Dedifferentiated amniotic fluid mesenchymal stem cell (primary cell): ENCODE results near the gene S100A14.
A peak's percentile ranks its signal among the peaks of the same experiment; 100 is the strongest.
"Not testable (repeated sequence)": the region's sequence is repeated elsewhere in the genome, so short reads cannot be mapped to it uniquely, and the experiment has no call there.

Experiments used
- DNase-seq: peaks from one replicate; pipeline ENCODE4 v3.0.0-alpha.2; 2016; ENCODE audit errors: extremely low spot score

S100A14 gene

DNA sequence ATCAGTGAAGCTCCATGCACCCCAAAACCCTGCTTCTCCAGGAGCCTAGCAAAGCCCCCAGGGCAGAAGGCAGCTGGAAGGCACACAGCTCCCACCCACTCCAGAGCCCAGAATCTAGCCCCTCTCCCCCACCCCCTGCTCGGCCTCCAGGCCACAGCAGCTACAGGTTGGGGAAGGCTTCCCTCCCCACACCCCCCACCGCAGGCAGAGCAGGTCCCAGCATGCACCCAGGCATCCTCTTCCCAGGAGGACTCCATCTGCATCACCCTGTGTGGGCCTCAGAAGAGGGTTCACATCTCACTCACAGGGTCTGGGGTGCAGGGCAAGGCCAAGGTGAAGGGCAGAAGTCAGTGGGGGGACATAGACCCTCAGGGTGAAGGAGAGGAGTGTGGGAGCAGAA lies 719 bp downstream of the S100A14 start:
- no peak for DNase-seq

DNA sequence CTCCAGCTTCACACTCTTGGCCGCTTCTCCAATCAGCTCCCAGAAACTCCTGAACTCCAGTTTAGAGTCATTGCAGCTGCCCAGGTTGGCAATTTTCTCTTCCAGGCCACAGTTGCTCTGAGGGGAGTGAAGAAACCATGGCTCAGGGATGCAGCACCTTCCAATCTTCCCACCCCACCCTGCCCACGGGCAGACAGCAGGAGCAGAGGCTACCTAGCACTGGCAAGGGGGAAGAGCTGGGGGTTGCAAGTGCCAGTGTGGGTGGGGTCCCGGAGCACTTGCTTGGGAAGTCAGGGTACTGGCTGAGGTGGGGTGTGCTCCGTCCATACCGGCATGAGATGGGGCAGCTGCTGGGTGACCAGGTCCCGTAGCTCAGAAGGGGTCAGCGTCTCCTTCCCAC lies 1.2 kb downstream of the S100A14 start:
- no peak for DNase-seq

DNA sequence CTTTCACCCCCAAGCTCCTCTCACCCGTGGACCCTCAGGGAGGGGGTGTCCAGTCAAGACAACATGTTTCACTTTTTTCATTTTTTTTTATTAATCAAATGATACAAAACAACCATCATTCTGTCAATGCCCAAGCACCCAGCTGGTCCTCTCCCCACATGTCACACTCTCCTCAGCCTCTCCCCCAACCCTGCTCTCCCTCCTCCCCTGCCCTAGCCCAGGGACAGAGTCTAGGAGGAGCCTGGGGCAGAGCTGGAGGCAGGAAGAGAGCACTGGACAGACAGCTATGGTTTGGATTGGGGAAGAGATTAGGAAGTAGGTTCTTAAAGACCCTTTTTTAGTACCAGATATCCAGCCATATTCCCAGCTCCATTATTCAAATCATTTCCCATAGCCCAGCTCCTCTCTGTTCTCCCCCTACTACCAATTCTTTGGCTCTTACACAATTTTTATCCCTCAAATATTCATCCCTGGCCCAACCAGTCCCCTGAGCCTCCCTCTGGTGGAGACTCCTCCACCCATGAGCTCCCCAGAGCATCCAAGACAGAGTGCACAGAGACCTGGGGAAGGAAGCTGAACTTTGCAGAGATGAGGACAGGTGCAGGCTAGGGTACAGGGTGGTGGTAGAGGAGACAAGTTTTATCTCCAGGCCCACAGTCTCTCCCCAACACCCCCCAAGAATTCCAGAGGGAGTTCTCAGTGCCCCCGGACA lies 1.8 kb downstream of the S100A14 start:
- DNase-seq: no peak

DNA sequence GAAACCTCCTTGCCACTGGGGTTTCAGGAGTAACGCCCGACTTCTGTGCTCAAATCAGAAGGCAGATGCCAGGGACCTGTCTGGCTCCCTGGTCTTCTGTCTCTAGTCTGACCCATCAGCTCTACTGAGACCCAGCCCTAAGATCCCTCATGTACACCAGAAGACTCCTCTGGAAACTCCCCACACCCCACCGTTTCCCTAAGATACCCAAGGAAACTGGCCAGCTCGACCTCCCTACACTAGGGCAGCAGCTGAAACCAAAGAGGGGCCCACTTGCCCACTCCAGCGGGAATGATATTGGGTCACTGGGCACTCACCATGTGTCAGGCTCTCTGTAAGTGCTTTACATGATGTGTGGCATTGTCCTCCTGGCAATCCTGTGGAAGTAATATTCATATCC lies 2.7 kb downstream of the S100A14 start:
- no peak for DNase-seq

DNA sequence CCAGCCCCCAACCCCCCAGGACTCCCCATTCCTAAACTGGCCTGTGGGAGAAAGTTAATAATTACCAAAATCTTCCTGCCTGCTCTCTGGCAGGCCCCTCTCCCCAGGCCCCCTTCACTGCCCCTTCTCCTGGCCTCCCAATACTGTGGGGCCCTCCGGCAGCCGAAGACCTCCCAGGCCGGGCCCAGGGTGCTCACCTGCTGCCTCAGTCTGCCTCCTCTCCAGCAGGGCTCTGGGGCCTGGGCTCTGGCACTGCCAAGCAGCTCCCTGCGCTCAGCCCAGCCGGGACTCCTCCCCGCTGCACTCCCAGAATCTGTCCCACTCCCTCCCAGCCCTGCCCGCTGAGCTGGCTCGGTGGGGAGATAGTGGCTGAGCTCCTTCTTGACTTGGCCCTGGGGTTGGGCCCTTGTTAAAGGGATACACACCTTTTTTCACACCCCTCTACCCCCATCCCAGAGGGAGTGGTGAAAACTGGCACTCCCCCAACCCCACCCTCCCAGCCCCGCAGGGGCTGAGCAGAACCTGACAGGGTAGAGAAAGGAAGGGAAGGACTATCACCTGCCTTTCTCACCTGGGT lies 3.3 kb downstream of the S100A14 start, which contains the start of gene S100A16:
S100A16 (minus strand) TSS at position 383 of the 577 bp plus-strand sequence. CDS start 4,986 bp downstream, outside the sequence.
- peak; percentile 57 for DNase-seq

DNA sequence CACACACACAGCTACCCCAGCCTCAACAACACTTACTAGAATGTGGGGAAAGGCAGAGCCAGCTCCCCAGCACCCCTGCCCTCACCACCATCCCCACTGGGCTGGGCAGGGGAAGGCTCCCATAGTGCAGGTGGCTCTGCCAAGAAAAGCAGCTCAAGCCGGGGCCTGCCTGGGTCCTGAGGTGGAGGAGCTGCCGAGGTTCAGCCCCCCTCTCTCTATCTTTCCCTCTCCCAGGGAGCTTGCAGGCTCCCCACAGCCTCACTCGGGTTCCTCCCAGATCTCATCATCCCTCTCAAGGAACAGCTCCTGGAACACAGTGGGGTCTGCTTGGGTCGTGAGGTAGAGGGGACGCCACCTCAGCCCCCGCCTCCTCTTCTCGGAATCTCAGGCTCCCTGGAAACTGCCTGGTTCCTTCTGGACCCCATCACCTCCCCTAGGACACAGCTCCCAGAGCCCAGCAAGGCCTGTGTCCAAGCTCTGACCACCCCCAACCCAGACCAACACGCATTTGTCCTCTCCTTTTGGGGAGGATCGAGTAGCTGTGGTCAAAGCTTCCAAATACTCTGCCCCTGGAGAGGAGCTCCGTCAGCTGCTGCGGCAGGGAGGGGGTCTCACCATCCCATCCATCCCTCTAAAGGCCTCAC lies 3.9 kb downstream of the S100A14 start:
- no peak for DNase-seq

DNA sequence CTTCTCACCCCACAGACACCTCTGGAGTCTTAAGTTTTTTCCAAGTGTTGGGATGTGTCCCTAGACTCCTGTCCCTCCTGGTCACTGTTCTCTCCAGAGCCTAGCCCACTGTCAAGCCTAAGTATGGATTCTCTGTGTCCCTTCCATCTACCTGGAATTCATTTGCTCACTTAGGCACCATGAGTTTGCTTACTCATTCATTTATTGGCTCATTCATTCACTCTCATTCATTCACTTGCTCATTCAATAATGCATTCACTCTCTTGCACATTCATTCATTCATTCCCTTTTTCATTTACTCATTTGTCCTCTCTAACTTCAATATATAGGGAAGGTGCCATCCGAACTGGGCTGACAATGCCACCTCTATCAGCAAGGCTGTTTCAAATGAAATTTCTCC lies 4.8 kb downstream of the S100A14 start:
- DNase-seq: no peak

DNA sequence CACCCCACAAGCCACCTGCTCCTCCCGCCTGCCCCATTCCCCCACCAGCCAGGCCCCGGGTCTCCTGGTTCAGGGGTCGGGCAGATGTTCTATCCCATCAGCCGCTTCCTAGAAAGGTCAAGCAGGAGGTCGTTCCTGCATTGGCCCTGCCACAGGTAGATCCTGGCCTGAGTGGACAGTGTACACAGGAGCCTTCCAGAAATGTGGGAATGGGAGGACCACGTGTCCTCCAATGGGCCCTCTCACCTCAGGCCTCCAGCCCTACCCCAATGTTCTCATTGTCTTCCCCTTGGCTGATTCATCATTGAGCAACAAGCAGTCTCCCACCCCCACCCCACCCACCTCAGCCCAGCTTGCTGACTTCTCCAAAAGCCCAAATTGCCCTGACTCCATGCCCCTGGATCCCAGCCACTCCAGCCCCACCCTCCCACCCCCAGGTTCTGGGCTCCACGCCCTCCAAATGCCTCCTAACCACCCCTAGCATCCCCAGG lies 5.3 kb downstream of the S100A14 start:
- no peak for DNase-seq

DNA sequence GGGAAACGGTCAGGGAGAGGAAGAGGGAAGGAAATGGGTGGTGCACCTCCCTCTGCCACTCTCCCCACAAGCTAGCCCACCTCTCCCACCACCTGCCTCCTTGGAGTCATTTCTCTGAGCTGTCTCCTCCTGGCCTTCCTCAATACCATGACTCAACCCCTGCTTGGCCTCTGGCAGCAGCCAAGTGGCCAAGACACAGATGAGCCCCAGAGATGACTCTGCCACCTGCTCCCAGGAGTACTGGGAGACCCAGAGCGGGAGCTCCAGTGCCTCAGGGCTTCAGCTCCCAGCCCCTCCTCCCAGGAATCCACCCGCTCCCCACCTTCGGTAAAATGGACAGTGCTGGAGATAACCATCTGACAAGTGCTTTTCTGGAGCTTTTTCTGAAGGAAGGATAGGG lies 5.8 kb downstream of the S100A14 start:
- DNase-seq: no peak

DNA sequence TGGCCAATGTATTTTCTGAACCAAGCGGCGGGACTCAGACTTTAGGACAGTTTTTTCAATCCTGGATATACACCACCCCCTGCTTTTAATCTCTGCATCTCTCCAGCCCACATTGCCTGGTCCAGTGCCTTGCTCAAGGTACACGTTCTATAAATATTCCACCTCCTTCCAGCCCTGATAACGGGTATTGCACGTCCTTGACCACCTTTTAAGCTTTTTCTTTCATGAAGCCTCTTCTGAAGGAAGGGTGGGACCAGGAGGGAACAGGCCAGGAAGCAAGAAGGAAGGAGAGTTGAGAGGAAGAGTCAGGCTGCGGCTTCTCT lies 6.6 kb downstream of the S100A14 start:
- no peak for DNase-seq

DNA sequence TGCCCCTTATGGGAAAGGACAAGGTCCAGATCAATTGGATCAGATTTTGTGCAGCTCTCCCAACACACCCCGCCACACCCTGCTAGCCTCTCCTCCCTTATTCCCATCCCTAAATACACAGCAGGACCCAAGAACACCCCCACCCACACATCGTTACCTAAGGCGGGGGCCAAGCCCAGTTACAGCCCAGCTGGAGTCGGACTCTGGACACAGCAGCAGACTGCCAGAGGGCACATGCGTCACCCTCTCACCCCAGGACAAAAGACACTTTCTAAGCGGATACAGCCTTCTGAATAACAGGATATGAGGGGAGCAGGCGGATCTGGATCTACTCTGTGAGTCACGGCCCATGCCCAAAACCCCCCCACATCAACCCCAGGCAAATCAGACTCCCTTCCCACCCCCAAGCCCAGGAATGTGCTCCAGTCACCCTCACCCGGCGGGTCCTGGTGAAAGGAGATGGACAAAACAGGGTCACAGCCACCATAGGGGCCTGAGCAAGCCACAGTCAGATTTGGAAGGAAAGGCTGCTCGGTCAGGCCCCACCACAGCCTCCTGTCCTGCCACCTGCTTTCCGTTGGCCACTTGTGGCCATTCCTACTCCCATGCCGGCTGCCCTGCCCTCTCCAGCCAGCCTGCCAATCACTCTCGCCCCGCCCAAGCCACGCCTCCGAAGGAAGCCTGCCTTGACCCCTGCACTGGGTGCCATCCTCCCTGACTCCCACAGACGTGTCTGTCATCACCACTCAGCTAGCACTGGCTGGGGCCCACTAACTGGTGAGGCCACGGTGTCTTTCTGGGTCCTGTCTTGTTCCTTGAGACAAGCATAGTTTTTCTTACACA lies 7.2 kb downstream of the S100A14 start:
- peak; percentile 68 for DNase-seq

DNA sequence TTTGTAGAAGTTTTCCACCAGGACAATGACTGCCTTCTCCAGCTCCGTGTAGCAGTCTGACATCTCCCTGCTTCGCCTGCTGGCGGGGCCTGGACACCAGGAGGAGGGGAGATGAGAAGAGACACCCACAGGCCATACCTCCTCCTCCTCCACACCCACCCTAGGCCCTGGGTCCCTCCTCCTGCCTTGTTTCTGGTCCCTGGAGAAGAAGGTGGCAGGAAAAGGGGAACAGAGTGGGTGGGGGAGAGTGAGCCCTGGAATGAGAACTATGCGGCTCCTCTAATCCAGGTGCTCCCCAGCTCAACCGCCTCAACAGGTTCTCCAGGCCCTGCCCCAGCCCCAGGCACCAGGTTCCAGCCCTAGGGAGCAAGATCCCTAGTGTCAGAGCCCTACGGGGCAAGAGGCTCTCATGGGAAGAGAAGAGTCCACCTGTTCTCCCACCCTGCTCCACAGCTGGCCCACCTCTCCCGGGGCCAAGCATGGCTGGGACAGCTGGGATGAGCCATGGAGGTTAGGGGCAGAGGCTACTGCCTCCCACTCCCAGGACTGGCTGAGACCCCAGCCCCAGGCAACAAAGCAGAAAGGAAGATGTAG lies 7.9 kb downstream of the S100A14 start:
- DNase-seq: no peak

DNA sequence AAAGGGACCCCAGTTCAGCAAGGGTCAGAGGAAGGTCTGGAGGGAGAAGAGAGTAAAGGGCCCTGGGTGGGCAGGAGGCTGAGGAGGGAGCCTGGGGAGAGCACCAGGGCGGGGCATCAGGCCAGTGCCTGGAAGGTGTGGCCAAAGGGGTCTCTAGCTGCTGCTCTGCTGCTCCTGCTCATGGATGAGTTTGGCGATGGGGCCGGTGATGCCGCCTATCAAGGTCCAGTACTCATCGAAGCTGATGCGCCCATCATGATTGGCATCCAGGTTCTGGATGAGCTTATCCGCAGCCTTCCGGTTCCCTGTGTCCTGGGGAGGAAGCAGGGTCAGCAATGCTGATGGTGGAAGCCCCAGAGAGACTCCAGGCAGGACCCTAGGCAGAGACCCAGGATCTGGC lies 8.7 kb downstream of the S100A14 start:
- DNase-seq: no peak

DNA sequence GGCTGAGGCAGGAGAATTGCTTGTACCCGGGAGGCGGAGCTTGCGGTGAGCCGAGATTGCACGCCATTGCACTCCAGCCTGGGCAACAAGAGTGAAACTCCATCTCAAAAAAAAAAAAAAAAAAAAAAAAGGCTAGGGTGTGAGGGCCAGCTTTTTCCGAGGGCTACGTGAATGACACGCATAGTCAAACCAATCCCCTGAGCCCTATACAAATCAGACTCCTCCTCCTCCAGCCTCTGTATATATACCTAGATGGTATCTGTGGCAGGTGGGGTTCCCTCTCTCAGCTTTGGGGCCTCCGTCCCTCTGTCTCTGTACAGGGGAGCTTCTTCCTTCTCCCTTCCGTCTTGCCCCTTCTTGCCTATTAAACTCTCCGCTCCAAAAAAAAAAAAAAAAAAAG lies 9.9 kb downstream of the S100A14 start:
- no peak for DNase-seq

DNA sequence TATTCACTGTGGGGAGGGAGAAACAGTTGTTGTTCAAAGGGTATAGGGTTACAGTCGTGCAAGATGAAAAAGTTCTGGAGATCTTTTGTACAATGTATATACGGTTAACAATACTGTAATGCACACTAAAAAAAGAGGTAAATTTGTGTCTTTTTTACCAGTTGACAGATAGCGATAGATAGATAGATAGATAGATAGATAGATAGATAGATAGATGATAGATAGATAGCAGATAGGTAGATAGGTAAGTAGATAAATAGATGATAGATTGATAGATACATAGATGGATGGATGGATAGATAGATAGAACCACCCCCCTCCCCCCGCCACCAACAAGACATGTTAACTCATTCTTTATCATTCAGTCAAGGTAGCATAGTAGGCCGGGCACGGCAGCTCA lies 13.4 kb downstream of the S100A14 start:
- DNase-seq: no peak

DNA sequence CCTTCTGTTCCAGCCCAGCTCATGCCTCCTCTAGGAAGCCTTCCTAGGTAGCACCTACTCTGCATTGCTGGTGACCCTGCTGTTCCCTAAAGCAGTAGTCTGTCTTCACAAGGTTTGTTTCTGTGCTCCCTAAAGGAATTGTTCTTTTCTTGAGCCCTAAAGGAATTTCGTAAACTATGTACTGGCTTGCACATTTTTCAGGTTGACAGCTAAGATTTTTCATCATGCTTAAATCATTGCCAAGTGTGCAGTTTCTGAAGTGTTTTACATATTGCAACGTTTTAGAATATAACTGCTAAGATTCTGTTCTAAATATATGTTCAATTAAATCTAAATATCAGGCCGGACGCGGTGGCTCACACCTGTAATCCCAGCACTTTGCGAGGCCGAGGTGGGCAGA lies 16.3 kb downstream of the S100A14 start:
- DNase-seq: no peak

DNA sequence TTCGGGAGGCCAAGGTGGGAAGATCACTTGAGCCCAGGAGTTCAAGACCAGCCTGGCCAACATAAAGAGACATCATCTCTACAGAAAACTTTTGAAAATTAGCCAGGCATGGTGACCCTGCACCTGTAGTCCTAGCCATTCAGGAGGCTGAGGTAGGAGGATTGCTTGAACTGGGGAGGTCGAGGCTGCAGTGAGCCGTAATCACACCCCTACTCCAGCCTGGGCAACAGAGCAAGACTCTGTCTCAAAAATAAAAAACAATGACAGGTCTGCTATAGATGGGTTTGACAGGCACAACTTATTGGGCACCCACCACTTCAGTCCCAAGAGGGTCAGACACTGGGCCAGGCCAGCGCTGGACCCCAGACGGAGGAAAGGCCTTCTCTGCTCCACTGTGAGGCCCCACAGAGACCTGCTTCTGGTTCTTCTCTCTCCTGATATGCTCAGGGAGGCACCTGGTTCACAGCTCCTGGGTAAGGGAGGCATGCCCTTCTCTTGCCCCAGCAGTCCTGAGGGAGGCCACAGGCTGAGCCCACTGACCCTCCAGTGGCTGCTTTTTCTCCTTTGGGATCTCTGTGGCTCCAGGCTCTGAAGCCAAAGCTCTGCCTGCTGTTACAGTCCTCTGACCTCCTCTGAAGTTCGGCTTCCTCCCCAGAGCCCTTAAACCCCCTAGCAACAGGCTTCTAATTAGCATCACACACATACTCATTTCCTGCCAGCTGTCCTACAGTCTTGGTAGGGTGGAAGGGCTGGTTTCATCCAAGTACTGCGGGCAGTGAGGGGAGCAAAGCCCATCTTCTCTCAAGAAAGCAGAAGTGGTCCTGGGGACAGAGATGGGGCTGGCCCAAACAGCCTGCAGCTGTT lies 17.6 kb downstream of the S100A14 start:
- no peak for DNase-seq

DNA sequence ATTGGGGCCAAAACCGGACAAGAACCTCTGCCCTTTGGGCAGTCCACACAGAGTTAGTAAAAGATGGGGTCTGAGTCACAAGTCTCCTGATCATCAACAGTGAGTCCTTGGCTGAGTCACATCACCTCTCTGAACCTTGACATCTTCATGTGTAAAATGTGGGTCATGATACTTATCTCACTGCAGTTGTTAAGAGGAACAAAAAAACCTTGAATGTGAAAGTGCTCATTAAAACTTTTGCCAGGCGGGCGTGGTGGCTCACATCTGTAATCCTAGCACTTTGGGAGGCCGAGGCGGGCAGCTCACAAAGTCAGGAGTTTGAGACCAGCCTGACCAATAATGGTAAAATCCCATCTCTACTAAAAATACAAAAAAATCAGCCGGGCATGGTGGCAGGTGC lies 18.9 kb downstream of the S100A14 start:
- DNase-seq: no peak

DNA sequence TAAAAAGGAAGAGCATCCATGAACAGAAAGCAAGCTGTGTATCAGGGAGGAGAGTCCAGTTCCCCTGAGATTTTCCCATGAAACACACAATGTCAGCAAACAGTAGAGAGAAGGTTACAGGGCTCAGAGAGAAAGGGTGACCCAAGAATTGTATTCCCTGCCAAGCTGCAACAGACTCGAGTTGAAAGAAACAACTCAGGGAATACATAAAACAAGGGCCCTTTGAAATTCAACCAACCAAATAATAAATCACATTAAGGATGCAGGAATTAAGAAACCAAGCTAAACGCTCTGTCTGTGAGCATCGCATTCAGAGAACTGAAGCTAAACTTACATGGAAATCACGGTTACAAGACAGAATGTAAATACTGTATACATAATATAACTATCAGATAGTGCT lies 23.4 kb downstream of the S100A14 start:
- DNase-seq: no peak

DNA sequence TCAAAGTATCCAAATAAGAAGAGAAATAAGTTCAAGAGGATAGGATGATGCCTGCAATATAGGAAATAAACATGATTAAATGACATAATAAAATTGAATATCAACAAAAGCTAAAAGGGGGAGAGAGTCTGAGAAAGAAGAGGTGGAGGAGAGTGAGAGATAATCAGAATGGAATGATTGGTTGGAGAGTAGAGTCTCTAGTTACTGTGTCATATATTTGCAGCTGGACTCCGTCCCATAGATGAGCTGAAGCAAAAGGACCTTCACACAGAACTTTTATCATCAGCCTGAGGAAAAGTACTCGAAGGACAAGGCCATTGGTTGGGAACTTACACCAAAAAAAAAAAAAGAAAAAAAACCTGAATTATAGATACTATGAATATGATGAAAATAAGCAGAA lies 27.6 kb downstream of the S100A14 start:
- no peak for DNase-seq

DNA sequence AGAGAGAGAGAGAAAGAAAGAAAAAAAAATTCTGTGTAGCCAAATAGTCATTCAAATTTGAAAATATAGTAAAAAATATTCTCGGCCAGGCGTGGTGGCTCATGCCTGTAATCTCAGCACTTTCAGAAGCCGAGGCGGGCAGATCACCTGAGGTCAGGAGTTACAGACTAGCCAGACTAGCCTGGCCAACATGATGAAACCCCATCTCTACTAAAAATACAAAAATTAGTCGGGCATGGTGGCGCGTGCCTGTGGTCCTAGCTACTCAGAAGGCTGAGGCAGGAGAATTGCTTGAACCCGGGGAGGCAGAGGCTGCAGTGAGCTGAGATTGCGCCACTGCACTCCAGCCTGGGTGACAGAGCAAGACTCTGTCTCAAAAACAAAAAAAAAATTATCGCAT lies 28.1 kb downstream of the S100A14 start:
- DNase-seq: not testable (repeated sequence)
